Calu3 (cell line): ENCODE results near the gene HSPB3. TPM values are rescaled to one million over a fixed set of nuclear protein-coding genes. Genes with fewer than 3 reads are reported as not detected.

Source experiments
- Bru-seq: library from RNA; stranded (reverse); fragments of 400-500 nt; gene quantifications from one replicate; lab custom pipeline; 2021; lab: Mats Ljungman, UMichigan
- BruChase-seq, 2 experiments: library from RNA; stranded (reverse); fragments of 400-500 nt; gene quantifications; one replicate each; lab custom pipeline; 2021; lab: Mats Ljungman, UMichigan
- BruUV-seq: library from RNA; stranded (reverse); fragments of 400-500 nt; replicated peaks from 2 replicates; lab custom pipeline; 2021; lab: Mats Ljungman, UMichigan
- CTCF ChIA-PET: fragments of 300-600 bp; sonication (Branson Sonifier 250); formaldehyde crosslinking; loops from one replicate; lab custom pipeline; 2022; ENCODE audit warnings: antibody characterized with exemption; lab: Charles Lee
- DNase-seq: peaks from one replicate; pipeline ENCODE4 v3.0.0; 2022
- H3K27ac Mint-ChIP-seq: one replicate; pipeline ENCODE4 v1.8.0; 2022; ENCODE audit warnings: mixed read lengths; ENCODE audit not compliant: unreplicated experiment
- H3K27me3 Mint-ChIP-seq: one replicate; pipeline ENCODE4 v1.8.0; 2022; ENCODE audit warnings: mixed read lengths; ENCODE audit not compliant: unreplicated experiment
- H3K36me3 Mint-ChIP-seq: one replicate; pipeline ENCODE4 v1.8.0; 2022; ENCODE audit warnings: mild to moderate bottlenecking, moderate library complexity, mixed read lengths; ENCODE audit not compliant: insufficient read depth, unreplicated experiment
- H3K4me1 Mint-ChIP-seq: one replicate; pipeline ENCODE4 v1.8.0; 2022; ENCODE audit warnings: mild to moderate bottlenecking, low read depth, mixed read lengths; ENCODE audit not compliant: unreplicated experiment
- H3K4me3 Mint-ChIP-seq: one replicate; pipeline ENCODE4 v1.8.0; 2022; ENCODE audit warnings: mild to moderate bottlenecking, low read depth, moderate library complexity, mixed read lengths; ENCODE audit not compliant: unreplicated experiment
- H3K9me3 Mint-ChIP-seq: one replicate; pipeline ENCODE4 v1.8.0; 2022; ENCODE audit warnings: low read depth, mixed read lengths; ENCODE audit not compliant: unreplicated experiment
- intact Hi-C: fragments of 100-400 bp; cut with micrococcal nuclease; formaldehyde crosslinking; loops from one replicate; pipeline ENCODE4 v1.10.0; 2022; ENCODE audit not compliant: unreplicated experiment
- long read RNA-seq: library from polyadenylated mRNA; stranded (forward); transcript quantifications from one replicate; pipeline ENCODE4 v2.0.0, GENCODE V29; 2022
- total RNA-seq: library from RNA; stranded (reverse); gene quantifications from 2 replicates; pipeline ENCODE4 v1.2.3, GENCODE V29; 2022
- TF ChIP-seq, protein P1 (sequence below): fragments of 200-600 bp; IDR thresholded peaks from one replicate; pipeline ENCODE4 v1.8.0; 2022; ENCODE audit warnings: antibody characterized with exemption; ENCODE audit not compliant: unreplicated experiment

Gene HSPB3, protein sequence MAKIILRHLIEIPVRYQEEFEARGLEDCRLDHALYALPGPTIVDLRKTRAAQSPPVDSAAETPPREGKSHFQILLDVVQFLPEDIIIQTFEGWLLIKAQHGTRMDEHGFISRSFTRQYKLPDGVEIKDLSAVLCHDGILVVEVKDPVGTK
- total RNA-seq, result not detected in 2 replicates
- not detected for Bru-seq, nascent RNA
- not detected for BruChase-seq, experiment 1, labeled RNA remaining after a 6-hour chase
- not detected for BruChase-seq, experiment 2, labeled RNA remaining after a 2-hour chase
- long read RNA-seq, result 0 reads

DNA sequence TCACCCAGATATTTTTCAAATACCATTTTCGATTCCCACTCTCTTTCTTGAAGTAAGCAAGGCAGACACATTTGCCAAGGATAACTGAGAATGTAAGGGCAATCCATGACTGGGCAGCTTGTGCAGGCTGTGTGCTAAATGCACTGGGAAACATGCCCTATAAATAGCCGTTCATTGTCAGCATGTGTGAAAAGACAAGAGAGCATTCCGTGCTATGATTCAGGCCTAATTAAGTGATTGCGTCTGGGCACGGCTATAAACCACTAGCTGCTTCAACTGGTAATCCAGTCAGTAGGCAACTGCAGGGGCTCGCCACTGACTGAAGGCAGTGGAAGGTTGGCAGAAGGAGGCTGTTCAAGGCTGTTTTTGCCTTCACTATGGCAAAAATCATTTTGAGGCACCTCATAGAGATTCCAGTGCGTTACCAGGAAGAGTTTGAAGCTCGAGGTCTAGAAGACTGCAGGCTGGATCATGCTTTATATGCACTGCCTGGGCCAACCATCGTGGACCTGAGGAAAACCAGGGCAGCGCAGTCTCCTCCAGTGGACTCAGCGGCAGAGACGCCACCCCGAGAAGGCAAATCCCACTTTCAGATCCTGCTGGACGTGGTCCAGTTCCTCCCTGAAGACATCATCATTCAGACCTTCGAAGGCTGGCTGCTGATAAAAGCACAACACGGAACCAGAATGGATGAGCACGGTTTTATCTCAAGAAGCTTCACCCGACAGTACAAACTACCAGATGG lies at the start of gene HSPB3:
TSS of gene HSPB3 (plus strand) at position 287 of the 745 bp plus-strand sequence. CDS start at position 378, 91 bp downstream.
- intact Hi-C loops, result no loop called here
- no peaks in the 10 kb centered on the region for H3K4me1 Mint-ChIP-seq
- CTCF ChIA-PET, result no interaction called here
- TF ChIP-seq, protein P1, sequence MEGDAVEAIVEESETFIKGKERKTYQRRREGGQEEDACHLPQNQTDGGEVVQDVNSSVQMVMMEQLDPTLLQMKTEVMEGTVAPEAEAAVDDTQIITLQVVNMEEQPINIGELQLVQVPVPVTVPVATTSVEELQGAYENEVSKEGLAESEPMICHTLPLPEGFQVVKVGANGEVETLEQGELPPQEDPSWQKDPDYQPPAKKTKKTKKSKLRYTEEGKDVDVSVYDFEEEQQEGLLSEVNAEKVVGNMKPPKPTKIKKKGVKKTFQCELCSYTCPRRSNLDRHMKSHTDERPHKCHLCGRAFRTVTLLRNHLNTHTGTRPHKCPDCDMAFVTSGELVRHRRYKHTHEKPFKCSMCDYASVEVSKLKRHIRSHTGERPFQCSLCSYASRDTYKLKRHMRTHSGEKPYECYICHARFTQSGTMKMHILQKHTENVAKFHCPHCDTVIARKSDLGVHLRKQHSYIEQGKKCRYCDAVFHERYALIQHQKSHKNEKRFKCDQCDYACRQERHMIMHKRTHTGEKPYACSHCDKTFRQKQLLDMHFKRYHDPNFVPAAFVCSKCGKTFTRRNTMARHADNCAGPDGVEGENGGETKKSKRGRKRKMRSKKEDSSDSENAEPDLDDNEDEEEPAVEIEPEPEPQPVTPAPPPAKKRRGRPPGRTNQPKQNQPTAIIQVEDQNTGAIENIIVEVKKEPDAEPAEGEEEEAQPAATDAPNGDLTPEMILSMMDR, result no peak
- H3K9me3 Mint-ChIP-seq, result peaks cover 3% of the 10 kb centered on the region
- no peak within 1 kb of the TSS for H3K4me3 Mint-ChIP-seq
- peaks cover 22% of the 10 kb centered on the region for H3K27me3 Mint-ChIP-seq
- H3K36me3 Mint-ChIP-seq, result no peaks in the 10 kb centered on the region
- BruUV-seq, result no TSS peak
- no peak within 1 kb of the TSS for H3K27ac Mint-ChIP-seq
- no peak for DNase-seq

DNA sequence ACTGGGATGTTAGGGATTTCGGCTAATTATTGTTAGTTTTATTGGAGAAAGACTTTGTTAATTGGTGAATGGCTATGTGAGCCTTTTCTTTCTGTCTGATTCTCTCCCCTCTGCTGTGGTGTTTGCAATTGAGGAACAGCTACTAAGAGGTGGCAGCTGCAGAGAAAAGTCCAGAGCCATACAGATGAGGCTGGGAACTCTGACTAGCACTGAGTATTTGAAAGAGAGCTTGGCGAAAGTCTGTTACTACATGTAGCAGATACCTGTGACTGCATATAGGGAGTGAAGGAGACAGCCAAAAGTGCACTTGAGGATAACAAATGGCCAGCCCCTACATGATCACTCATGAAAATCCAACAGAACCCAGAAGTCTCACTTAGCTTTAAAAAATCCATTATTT lies 44.3 kb upstream of the HSPB3 start:
- no peaks in the 10 kb centered on the region for H3K4me1 Mint-ChIP-seq
- TF ChIP-seq, protein P1, result no peak
- no peak overlapping the region for H3K4me3 Mint-ChIP-seq
- H3K9me3 Mint-ChIP-seq, result no peaks in the 10 kb centered on the region
- H3K27me3 Mint-ChIP-seq, result peaks cover 40% of the 10 kb centered on the region
- CTCF ChIA-PET, result interaction anchor here (0.6 kb wide), 1 partner anchor 91 kb away, joined by 3 read pairs; no protein-coding TSS in a partner anchor
- no peak overlapping the region for H3K27ac Mint-ChIP-seq
- no TSS peak for BruUV-seq
- no peak for DNase-seq
- no peaks in the 10 kb centered on the region for H3K36me3 Mint-ChIP-seq
- intact Hi-C loops, result no loop called here

DNA sequence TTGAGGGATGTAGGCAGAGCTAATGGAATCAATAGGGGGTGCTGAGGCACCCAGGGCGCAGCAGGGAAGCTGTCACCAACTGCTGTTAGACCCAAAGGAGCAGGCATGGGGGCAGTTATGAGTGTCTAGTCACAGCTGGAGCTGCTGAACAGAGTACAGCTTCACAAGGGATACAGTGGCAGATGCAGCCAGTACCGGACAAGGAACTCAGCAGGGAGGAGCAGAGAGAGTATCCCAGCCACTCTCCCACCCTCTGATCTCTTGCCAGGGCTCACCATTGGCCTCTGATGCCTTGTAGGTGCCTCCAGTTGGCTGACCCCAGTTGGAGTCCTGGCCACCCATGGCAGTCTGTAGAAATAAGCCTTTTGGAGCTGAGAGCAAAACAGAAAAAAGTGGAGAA lies 42.6 kb upstream of the HSPB3 start:
- Mint-ChIP-seq H3K4me1 (no peaks in the 10 kb centered on the region), H3K4me3 (no peak overlapping the region), H3K9me3 (no peaks in the 10 kb centered on the region), H3K27ac (no peak overlapping the region), H3K36me3 (no peaks in the 10 kb centered on the region), H3K27me3 (peaks cover 40% of the 10 kb centered on the region)
- DNase-seq, result no peak
- BruUV-seq, result no TSS peak
- CTCF ChIA-PET, result no interaction called here
- TF ChIP-seq, protein P1, result no peak
- intact Hi-C loops, result no loop called here

DNA sequence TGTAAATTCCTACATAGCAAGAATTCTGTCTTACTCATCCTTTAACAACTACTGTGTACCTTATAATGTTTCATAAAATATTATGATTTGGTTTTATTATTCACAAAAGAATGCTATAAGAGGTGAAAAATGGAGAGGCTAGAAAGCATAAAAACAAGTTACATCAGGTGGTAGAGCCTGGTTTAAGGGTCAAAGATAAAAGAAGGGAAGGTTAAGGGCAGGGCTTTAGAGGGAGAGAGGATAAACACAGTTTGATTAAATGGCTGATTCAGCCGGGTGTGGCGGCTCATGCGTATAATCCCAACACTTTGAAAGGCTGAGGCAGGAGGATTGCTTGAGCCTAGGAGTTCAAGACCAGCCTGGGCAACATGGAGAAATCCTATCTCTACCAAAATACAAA lies 40.4 kb upstream of the HSPB3 start:
- no TSS peak for BruUV-seq
- intact Hi-C loops, result loop anchor here (5.0 kb wide), 1 partner anchor 103 kb away; the partner anchor contains the start of gene ARL15
- Mint-ChIP-seq H3K9me3 (no peaks in the 10 kb centered on the region), H3K27ac (no peak overlapping the region), H3K4me3 (no peak overlapping the region), H3K36me3 (no peaks in the 10 kb centered on the region), H3K27me3 (peaks cover 47% of the 10 kb centered on the region), H3K4me1 (no peaks in the 10 kb centered on the region)
- no peak for DNase-seq
- TF ChIP-seq, protein P1, result no peak
- CTCF ChIA-PET, result no interaction called here
